Stomach smooth muscle (tissue), 2 donors: ENCODE data around the gene RPS24.
"Not testable (repeated sequence)": the region's sequence is repeated elsewhere in the genome, so short reads cannot be mapped to it uniquely, and the experiment has no call there.

Source experiments
- H3K27ac ChIP-seq: one replicate; pipeline ENCODE4 v1.7.0; 2013; ENCODE audit warnings: mild to moderate bottlenecking, low read length, inconsistent platforms
- H3K27me3 ChIP-seq, 2 donors: one replicate each; pipeline ENCODE4 v1.7.0; 2013; ENCODE audit warnings: low read length in 2 of 2; ENCODE audit not compliant: insufficient read depth in 2 of 2, control insufficient read depth in 1 of 2
- H3K36me3 ChIP-seq, 2 donors: one replicate each; pipeline ENCODE4 v1.7.0; 2013; ENCODE audit warnings: low read length in 2 of 2; ENCODE audit not compliant: control insufficient read depth in 2 of 2, insufficient read depth in 2 of 2
- H3K4me1 ChIP-seq: one replicate; pipeline ENCODE4 v1.7.0; 2013; ENCODE audit warnings: low read length; ENCODE audit not compliant: control insufficient read depth, insufficient read depth
- H3K4me3 ChIP-seq, 2 donors: one replicate each; pipeline ENCODE4 v1.7.0; 2013; ENCODE audit warnings: low read length in 2 of 2
- H3K9ac ChIP-seq, 2 donors: one replicate each; pipeline ENCODE4 v1.7.0; 2013; ENCODE audit warnings: low read length in 2 of 2, mild to moderate bottlenecking in 1 of 2
- H3K9me3 ChIP-seq, 2 donors: one replicate each; pipeline ENCODE4 v1.7.0; 2013; ENCODE audit warnings: low read length in 2 of 2; ENCODE audit not compliant: control insufficient read depth in 2 of 2
- donor health status: healthy.
- donor health status: Pancreatic carcinoma.

Gene RPS24

GRCh38 chr10:78069151-78069550 is 35.5 kb downstream of the RPS24 start:
- Histone ChIP-seq H3K27ac (no peak overlapping the region), H3K9me3 (no peaks in the 10 kb centered on the region), H3K9ac (no peak overlapping the region), H3K27me3 (no peaks in the 10 kb centered on the region), H3K36me3 (no peaks in the 10 kb centered on the region), H3K4me3 (no peak overlapping the region), H3K4me1 (peaks cover 6% of the 10 kb centered on the region)

GRCh38 chr10:78070064-78070463 is 36.4 kb downstream of the RPS24 start:
- not testable (repeated sequence) for H3K27ac ChIP-seq, H3K4me1 ChIP-seq, H3K9me3 ChIP-seq, H3K27me3 ChIP-seq, H3K4me3 ChIP-seq, H3K36me3 ChIP-seq, H3K9ac ChIP-seq

- no peaks in the 10 kb centered on the region for H3K9me3 ChIP-seq
- no peaks in the 10 kb centered on the region for H3K27me3 ChIP-seq
- no peak overlapping the region for H3K27ac ChIP-seq
- H3K4me1 ChIP-seq = peaks cover 6% of the 10 kb centered on the region
- no peak overlapping the region for H3K9ac ChIP-seq
- no peak overlapping the region for H3K4me3 ChIP-seq
- no peaks in the 10 kb centered on the region for H3K36me3 ChIP-seq
These were observed 37.1 kb downstream of the RPS24 start for GRCh38 chr10:78070726-78071125.

GRCh38 chr10:78071140-78071856 is 37.6 kb downstream of the RPS24 start:
- Histone ChIP-seq H3K4me1 (peaks cover 6% of the 10 kb centered on the region), H3K9me3 (no peaks in the 10 kb centered on the region), H3K9ac (no peak overlapping the region), H3K36me3 (no peaks in the 10 kb centered on the region), H3K27me3 (no peaks in the 10 kb centered on the region), H3K27ac (no peak overlapping the region), H3K4me3 (no peak overlapping the region)

- Histone ChIP-seq H3K27me3 (no peaks in the 10 kb centered on the region), H3K36me3 (no peaks in the 10 kb centered on the region), H3K9me3 (no peaks in the 10 kb centered on the region), H3K9ac (no peak overlapping the region), H3K4me3 (no peak overlapping the region), H3K4me1 (peaks cover 6% of the 10 kb centered on the region), H3K27ac (no peak overlapping the region)
These were observed 38.2 kb downstream of the RPS24 start for GRCh38 chr10:78071857-78072179.

- Histone ChIP-seq H3K27ac (no peak overlapping the region), H3K9ac (no peak overlapping the region), H3K27me3 (no peaks in the 10 kb centered on the region), H3K4me1 (peaks cover 6% of the 10 kb centered on the region), H3K9me3 (no peaks in the 10 kb centered on the region), H3K4me3 (no peak overlapping the region), H3K36me3 (no peaks in the 10 kb centered on the region)
These were observed 38.8 kb downstream of the RPS24 start for GRCh38 chr10:78072504-78072903.

GRCh38 chr10:78075806-78076205 is 42.1 kb downstream of the RPS24 start:
- H3K27ac ChIP-seq, H3K9me3 ChIP-seq, H3K9ac ChIP-seq, H3K36me3 ChIP-seq, H3K4me1 ChIP-seq, H3K27me3 ChIP-seq, H3K4me3 ChIP-seq: not testable (repeated sequence)

- Histone ChIP-seq H3K27ac (no peak overlapping the region), H3K36me3 (no peaks in the 10 kb centered on the region), H3K9ac (no peak overlapping the region), H3K9me3 (no peaks in the 10 kb centered on the region), H3K4me3 (no peak overlapping the region), H3K27me3 (no peaks in the 10 kb centered on the region), H3K4me1 (no peaks in the 10 kb centered on the region)
These were observed 45.1 kb downstream of the RPS24 start for GRCh38 chr10:78078539-78079330.

GRCh38 chr10:78079411-78079810 is 45.7 kb downstream of the RPS24 start:
- H3K27ac ChIP-seq = no peak overlapping the region

GRCh38 chr10:78081292-78081691 is 47.6 kb downstream of the RPS24 start:
- no peaks in the 10 kb centered on the region for H3K27me3 ChIP-seq
- H3K36me3 ChIP-seq = no peaks in the 10 kb centered on the region
- no peak overlapping the region for H3K4me3 ChIP-seq
- H3K27ac ChIP-seq = no peak overlapping the region
- H3K9me3 ChIP-seq = no peaks in the 10 kb centered on the region
- no peaks in the 10 kb centered on the region for H3K4me1 ChIP-seq
- no peak overlapping the region for H3K9ac ChIP-seq

More at GRCh38 chr10:78079411-78079810, 45.7 kb downstream of the RPS24 start:
- Histone ChIP-seq H3K4me3 (no peak overlapping the region), H3K9ac (no peak overlapping the region), H3K9me3 (no peaks in the 10 kb centered on the region), H3K36me3 (no peaks in the 10 kb centered on the region), H3K4me1 (no peaks in the 10 kb centered on the region), H3K27me3 (no peaks in the 10 kb centered on the region)

- H3K9me3 ChIP-seq = no peaks in the 10 kb centered on the region
- H3K4me3 ChIP-seq = no peak overlapping the region
- no peak overlapping the region for H3K9ac ChIP-seq
- no peaks in the 10 kb centered on the region for H3K4me1 ChIP-seq
- no peaks in the 10 kb centered on the region for H3K36me3 ChIP-seq
- H3K27ac ChIP-seq = no peak overlapping the region
- no peaks in the 10 kb centered on the region for H3K27me3 ChIP-seq
These were observed 49.0 kb downstream of the RPS24 start for GRCh38 chr10:78082636-78083035.
